ENCODE measurements around the gene FBXO10. TPM values are rescaled to one million over a fixed set of nuclear protein-coding genes. Genes with fewer than 3 reads are reported as not detected.

FBXO10 gene
- total RNA-seq, 3 donors from 2014 or later = 5.1 to 6.9 (median 5.9) TPM

DNA sequence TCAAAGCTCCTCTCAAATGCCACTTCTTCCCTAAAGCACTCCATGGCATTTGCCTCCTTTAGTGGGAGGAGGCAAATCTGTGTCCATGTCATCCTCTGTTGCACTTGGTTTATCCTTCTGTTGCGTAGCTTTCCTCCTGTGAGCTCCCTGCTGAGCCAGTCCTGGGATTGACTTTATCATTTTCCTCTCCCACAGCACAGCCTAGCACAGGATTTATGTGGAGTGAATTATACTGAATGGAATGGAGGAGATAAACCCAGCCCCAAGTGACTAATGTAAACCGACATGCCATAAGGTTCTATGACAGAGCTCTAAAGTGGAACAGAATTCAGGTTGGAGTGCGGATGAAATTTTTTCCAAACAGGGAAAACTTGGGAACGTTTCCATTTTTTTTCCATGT is 42.6 kb upstream of the FBXO10 start:
- no peak overlapping the region for H3K27ac ChIP-seq
- H3K27me3 ChIP-seq = no peaks in the 10 kb centered on the region
- H3K4me3 ChIP-seq = no peak overlapping the region
- H3K9me3 ChIP-seq = no peaks in the 10 kb centered on the region
- no peaks in the 10 kb centered on the region for H3K4me1 ChIP-seq
- intact Hi-C loops (cut with DNase I; ENCODE audit: low total_unique reads) = no loop called here
- TF ChIP-seq, protein P1, sequence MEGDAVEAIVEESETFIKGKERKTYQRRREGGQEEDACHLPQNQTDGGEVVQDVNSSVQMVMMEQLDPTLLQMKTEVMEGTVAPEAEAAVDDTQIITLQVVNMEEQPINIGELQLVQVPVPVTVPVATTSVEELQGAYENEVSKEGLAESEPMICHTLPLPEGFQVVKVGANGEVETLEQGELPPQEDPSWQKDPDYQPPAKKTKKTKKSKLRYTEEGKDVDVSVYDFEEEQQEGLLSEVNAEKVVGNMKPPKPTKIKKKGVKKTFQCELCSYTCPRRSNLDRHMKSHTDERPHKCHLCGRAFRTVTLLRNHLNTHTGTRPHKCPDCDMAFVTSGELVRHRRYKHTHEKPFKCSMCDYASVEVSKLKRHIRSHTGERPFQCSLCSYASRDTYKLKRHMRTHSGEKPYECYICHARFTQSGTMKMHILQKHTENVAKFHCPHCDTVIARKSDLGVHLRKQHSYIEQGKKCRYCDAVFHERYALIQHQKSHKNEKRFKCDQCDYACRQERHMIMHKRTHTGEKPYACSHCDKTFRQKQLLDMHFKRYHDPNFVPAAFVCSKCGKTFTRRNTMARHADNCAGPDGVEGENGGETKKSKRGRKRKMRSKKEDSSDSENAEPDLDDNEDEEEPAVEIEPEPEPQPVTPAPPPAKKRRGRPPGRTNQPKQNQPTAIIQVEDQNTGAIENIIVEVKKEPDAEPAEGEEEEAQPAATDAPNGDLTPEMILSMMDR (IDR thresholded peaks at IDR 0.05) = no peak
- no peak for TF ChIP-seq POLR2A (IDR thresholded peaks at IDR 0.05)
- TF ChIP-seq POLR2AphosphoS5 (IDR thresholded peaks at IDR 0.05) = no peak
- DNase-seq (ENCODE audit: low spot score in 2 of 2) = no peak
- no peaks in the 10 kb centered on the region for H3K36me3 ChIP-seq

DNA sequence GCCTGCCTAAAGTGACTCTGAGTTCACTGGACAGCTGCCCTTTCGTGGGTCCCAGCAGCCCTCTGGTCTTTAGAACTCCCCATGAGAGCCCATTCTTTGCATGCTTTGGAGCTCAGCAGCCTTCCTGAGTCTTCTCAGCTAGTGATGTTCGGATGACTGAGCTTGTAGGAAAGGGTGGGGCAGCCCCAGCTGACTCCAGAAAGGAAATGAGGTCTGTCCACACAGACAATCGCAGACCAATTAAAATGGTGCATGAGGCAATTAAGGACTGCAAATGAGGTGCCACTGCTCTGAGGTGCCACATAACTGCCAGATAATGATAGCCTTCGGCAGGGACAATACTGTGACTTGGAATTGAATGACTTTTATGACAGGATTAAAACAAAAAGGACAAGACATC is 41.7 kb upstream of the FBXO10 start:
- intact Hi-C loops (cut with DNase I; ENCODE audit: low total_unique reads) = no loop called here
- Histone ChIP-seq H3K4me3 (no peak overlapping the region), H3K36me3 (no peaks in the 10 kb centered on the region), H3K27me3 (no peaks in the 10 kb centered on the region), H3K9me3 (no peaks in the 10 kb centered on the region), H3K4me1 (no peaks in the 10 kb centered on the region), H3K27ac (no peak overlapping the region)
- no peak for TF ChIP-seq POLR2A (IDR thresholded peaks at IDR 0.05)
- TF ChIP-seq POLR2AphosphoS5 (IDR thresholded peaks at IDR 0.05) = no peak
- TF ChIP-seq, protein P1 (IDR thresholded peaks at IDR 0.05) = no peak
- DNase-seq (ENCODE audit: low spot score in 2 of 2) = no peak

DNA sequence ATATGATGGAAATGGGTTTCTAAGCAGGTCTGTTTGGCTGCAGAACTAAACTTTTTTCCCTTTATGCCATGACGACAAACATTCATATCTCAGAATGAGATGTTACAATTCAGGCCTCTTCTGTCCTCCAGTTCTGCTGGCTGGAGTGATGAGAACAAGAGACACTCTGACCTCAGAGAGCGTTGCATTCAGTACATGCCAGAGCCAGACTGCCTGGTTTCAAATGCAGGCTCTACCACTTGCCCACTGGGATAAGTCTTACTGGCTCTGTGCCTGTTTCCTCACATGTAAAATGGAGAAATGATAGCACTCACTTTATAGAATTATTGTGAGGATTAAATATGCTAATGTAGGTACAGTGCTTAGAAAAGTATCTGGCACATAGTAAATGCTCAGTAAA is 41.0 kb upstream of the FBXO10 start:
- Histone ChIP-seq H3K27ac (no peak overlapping the region), H3K4me1 (no peaks in the 10 kb centered on the region), H3K4me3 (no peak overlapping the region), H3K27me3 (no peaks in the 10 kb centered on the region), H3K9me3 (no peaks in the 10 kb centered on the region), H3K36me3 (no peaks in the 10 kb centered on the region)
- TF ChIP-seq POLR2AphosphoS5 (IDR thresholded peaks at IDR 0.05) (no peak), POLR2A (IDR thresholded peaks at IDR 0.05) (no peak)
- TF ChIP-seq, protein P1 (IDR thresholded peaks at IDR 0.05) = no peak
- intact Hi-C loops (cut with DNase I; ENCODE audit: low total_unique reads) = no loop called here
- DNase-seq (ENCODE audit: low spot score in 2 of 2) = no peak

DNA sequence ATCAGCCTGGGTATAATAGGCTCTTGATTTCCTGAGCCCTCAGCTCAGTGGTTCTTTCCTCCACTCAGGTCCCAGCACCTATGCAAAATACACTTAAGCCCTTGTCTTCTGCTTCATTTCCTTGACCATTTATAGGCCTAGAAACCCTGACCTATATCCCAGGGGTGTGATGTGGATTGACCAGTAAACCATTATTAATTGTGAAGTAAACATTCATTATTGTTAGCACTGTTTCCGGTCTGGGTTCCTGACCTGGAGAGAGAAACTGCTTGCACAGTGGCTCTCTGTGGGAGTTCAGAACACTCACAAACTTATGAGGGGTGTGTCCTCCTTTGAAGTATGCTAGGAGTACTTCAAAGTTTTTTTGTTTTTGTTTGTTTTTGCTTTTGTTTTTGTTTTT is 35.8 kb upstream of the FBXO10 start:
- intact Hi-C loops (cut with DNase I; ENCODE audit: low total_unique reads) = no loop called here
- TF ChIP-seq POLR2A (IDR thresholded peaks at IDR 0.05) (no peak), POLR2AphosphoS5 (IDR thresholded peaks at IDR 0.05) (no peak)
- TF ChIP-seq, protein P1 (IDR thresholded peaks at IDR 0.05) = no peak
- DNase-seq (ENCODE audit: low spot score in 2 of 2) = no peak
- no peak overlapping the region for H3K4me3 ChIP-seq
- H3K4me1 ChIP-seq = no peaks in the 10 kb centered on the region
- H3K36me3 ChIP-seq = no peaks in the 10 kb centered on the region
- H3K27ac ChIP-seq = no peak overlapping the region
- no peaks in the 10 kb centered on the region for H3K9me3 ChIP-seq
- no peaks in the 10 kb centered on the region for H3K27me3 ChIP-seq

DNA sequence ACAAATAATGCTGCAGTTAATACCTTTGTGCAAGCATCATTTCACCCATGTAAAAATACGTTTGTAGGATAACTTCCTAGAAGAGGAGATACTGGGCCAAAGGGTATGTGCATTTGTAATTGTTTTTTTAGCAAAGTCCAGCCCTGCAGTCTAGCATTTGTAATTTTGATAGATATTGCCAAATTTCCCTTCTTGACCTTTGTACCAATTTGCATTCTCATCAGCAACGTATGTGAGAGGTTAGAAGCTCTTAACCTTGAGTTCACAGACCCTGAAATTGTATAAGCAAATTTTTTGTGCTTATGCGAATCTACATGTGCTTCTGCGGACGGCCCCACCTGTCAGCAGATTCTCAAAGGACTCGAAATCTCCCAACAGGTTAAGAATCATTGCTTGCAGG is 34.8 kb upstream of the FBXO10 start:
- TF ChIP-seq POLR2AphosphoS5 (IDR thresholded peaks at IDR 0.05) = no peak
- TF ChIP-seq POLR2A (IDR thresholded peaks at IDR 0.05) = no peak
- TF ChIP-seq, protein P1 (IDR thresholded peaks at IDR 0.05) = no peak
- Histone ChIP-seq H3K27ac (no peak overlapping the region), H3K36me3 (no peaks in the 10 kb centered on the region), H3K27me3 (no peaks in the 10 kb centered on the region), H3K4me1 (no peaks in the 10 kb centered on the region), H3K4me3 (no peak overlapping the region), H3K9me3 (no peaks in the 10 kb centered on the region)
- no peak for DNase-seq (ENCODE audit: low spot score in 2 of 2)
- intact Hi-C loops (cut with DNase I; ENCODE audit: low total_unique reads) = no loop called here

All from breast epithelium (tissue), 4 donors.